Vagina (tissue), 2 donors: Measurements from ENCODE around the gene MRAS. TPM values are rescaled to one million over a fixed set of nuclear protein-coding genes. Genes with fewer than 3 reads are reported as not detected.

Source experiments
- DNase-seq, 2 donors: peaks; one replicate each; pipeline ENCODE4 v3.0.0-alpha.2; 2017; ENCODE audit errors: extremely low spot score in 2 of 2
- H3K27ac ChIP-seq: fragments of 200-600 bp; sonication (generic); one replicate; pipeline ENCODE4 v1.5.1; 2019
- H3K27me3 ChIP-seq: fragments of 200-600 bp; sonication (generic); one replicate; pipeline ENCODE4 v1.5.1; 2019
- H3K36me3 ChIP-seq, 2 donors: fragments of 200-600 bp; sonication (generic); one replicate each; pipeline ENCODE4 v1.5.1; 2017 to 2019
- H3K4me1 ChIP-seq: fragments of 200-600 bp; sonication (generic); one replicate; pipeline ENCODE4 v1.5.1; 2019
- H3K4me3 ChIP-seq, 2 donors: fragments of 200-600 bp; sonication (generic); 1 replicate in 1 of 2; 2 replicates in 1 of 2; pipeline ENCODE4 v1.5.1; 2016 to 2019
- H3K9me3 ChIP-seq: fragments of 200-600 bp; sonication (generic); one replicate; pipeline ENCODE4 v1.5.1; 2019
- CTCF ChIP-seq, 3 experiments: fragments of 450-650 bp in 2 of 3; fragments of 200-600 bp in 1 of 3; sonication (generic) in 1 of 3; IDR thresholded peaks; one replicate each; pipeline ENCODE4 v1.5.1; 2017 to 2019; ENCODE audit warnings: antibody characterized with exemption in 3 of 3, mild to moderate bottlenecking in 2 of 3, moderate library complexity in 2 of 3
- POLR2A ChIP-seq, 2 donors: fragments of 450-650 bp; IDR thresholded peaks; one replicate each; pipeline ENCODE4 v1.6.1; 2017; ENCODE audit warnings: antibody characterized with exemption in 2 of 2, mild to moderate bottlenecking in 2 of 2, moderate library complexity in 2 of 2
- POLR2AphosphoS5 ChIP-seq, 2 donors: sonication (generic); formaldehyde crosslinking; IDR thresholded peaks; one replicate each; pipeline ENCODE4 v1.9.0; 2017; ENCODE audit warnings: antibody characterized with exemption in 2 of 2, mild to moderate bottlenecking in 2 of 2, low read depth in 1 of 2; ENCODE audit not compliant: insufficient read depth in 1 of 2
- intact Hi-C: fragments of 100-400 bp; cut with DNase I; formaldehyde crosslinking; loops from one replicate; pipeline ENCODE4 v1.15.1; 2023
- total RNA-seq: library from RNA; depleted of rRNA; stranded (reverse); fragments of >200 nt; gene quantifications from one replicate; pipeline ENCODE4 v1.2.3, GENCODE V29; 2016

The MRAS gene
- total RNA-seq, 1 donor from 2014 or later: 26.8 TPM

GRCh38 chr3:138359919-138360868, 11.8 kb downstream of the MRAS start:
- no peak overlapping the region for H3K4me3 ChIP-seq
- H3K36me3 ChIP-seq: no peaks in the 10 kb centered on the region
- H3K4me1 ChIP-seq: peaks cover 6% of the 10 kb centered on the region
- DNase-seq: no peak
- no peaks in the 10 kb centered on the region for H3K27me3 ChIP-seq
- TF ChIP-seq POLR2A (IDR thresholded peaks at IDR 0.05) (no peak), POLR2AphosphoS5 (IDR thresholded peaks at IDR 0.05; ENCODE audit: insufficient read depth in 1 of 2, low read depth in 1 of 2) (no peak), CTCF (IDR thresholded peaks at IDR 0.05) (no peak)
- H3K27ac ChIP-seq: no peak overlapping the region
- H3K9me3 ChIP-seq: no peaks in the 10 kb centered on the region
- intact Hi-C loops: no loop called here

DNA sequence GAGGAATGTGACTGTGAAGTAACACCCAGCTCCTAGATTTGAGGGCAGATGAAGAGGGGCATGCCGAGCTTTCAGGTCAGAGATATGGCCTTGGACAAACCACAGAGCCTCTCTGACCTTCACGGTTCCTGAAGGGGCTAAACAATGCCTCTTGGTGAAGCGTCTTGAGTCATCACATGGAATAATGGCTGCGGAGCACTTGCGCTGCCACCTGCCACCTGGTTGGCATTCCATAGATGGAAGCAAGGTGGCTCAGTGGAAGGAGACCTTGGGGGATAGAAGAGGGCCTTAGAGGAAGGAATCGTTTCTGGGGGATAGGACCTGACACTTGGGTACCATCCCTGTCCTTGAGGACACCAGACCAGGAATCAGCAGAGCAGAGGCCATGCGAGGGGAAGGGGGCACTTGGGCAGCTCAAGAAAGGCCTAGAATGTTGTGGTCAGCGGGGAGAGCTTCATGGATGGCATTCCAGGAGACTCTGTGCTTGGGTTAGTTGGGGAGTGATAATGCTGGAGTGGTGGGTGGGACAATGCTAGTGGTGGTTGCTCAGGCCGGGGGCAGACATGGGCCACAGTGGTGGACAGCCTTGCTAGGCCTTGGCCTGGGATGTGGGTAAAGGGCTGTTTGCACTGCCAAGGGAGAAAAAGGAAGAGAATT, 12.6 kb downstream of the MRAS start:
- intact Hi-C loops: no loop called here
- Histone ChIP-seq H3K9me3 (no peaks in the 10 kb centered on the region), H3K27ac (no peak overlapping the region), H3K36me3 (no peaks in the 10 kb centered on the region), H3K4me1 (peaks cover 12% of the 10 kb centered on the region), H3K27me3 (no peaks in the 10 kb centered on the region), H3K4me3 (no peak overlapping the region)
- no peak for TF ChIP-seq CTCF (IDR thresholded peaks at IDR 0.05)
- no peak for DNase-seq

DNA sequence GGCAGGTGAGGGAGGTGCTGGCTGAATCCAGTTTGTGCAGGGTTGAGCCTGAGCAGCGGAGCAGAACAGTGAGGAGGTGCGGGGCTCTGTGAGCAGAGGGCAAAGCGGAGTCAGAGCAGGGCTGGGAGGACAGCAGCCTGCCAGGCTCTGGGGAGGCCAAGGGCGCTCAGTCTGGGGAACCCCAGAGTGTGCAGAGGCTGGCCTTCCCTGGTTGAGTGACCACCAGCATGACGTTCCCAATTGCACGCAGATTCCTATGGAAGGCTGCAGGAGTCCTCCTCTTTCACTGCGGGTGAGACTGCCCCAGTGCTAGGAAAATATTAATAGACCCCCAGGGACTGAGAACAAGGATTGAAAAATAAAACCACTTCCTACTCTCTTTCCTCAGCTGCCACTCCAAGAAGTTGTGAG, 13.2 kb downstream of the MRAS start:
- Histone ChIP-seq H3K27ac (no peak overlapping the region), H3K27me3 (no peaks in the 10 kb centered on the region), H3K36me3 (no peaks in the 10 kb centered on the region), H3K9me3 (no peaks in the 10 kb centered on the region), H3K4me1 (peaks cover 14% of the 10 kb centered on the region), H3K4me3 (no peak overlapping the region)
- TF ChIP-seq POLR2AphosphoS5 (IDR thresholded peaks at IDR 0.05; ENCODE audit: insufficient read depth in 1 of 2, low read depth in 1 of 2): no peak
- no peak for TF ChIP-seq CTCF (IDR thresholded peaks at IDR 0.05)
- TF ChIP-seq POLR2A (IDR thresholded peaks at IDR 0.05): no peak
- DNase-seq: no peak
- intact Hi-C loops: no loop called here

DNA sequence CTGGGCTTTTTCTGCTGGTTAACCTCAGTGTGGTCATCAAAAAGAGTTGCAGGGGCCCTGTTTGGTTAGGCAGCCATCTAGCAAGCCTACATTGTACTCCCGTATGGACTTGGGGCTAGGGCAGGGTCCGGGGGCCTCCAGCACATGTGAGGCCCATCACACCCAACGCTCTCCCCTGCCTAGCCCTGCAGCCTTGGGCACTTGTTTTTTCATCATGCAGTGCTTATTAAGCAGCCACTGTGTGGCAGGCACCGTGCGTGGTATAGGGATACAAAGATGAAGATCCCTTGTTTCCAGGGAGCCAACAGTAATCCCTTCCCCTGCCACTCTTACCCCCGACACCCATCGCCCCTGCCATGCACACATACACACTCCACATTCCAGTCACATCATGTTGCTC, 14.2 kb downstream of the MRAS start:
- Histone ChIP-seq H3K36me3 (no peaks in the 10 kb centered on the region), H3K4me1 (peaks cover 21% of the 10 kb centered on the region), H3K4me3 (no peak overlapping the region), H3K27me3 (no peaks in the 10 kb centered on the region), H3K9me3 (no peaks in the 10 kb centered on the region), H3K27ac (no peak overlapping the region)
- no peak for DNase-seq
- intact Hi-C loops: no loop called here
- TF ChIP-seq CTCF (IDR thresholded peaks at IDR 0.05) (no peak), POLR2AphosphoS5 (IDR thresholded peaks at IDR 0.05; ENCODE audit: insufficient read depth in 1 of 2, low read depth in 1 of 2) (no peak), POLR2A (IDR thresholded peaks at IDR 0.05) (no peak)

- Histone ChIP-seq H3K4me3 (no peak overlapping the region), H3K4me1 (peaks cover 27% of the 10 kb centered on the region), H3K27ac (no peak overlapping the region), H3K27me3 (no peaks in the 10 kb centered on the region), H3K36me3 (no peaks in the 10 kb centered on the region), H3K9me3 (no peaks in the 10 kb centered on the region)
- no peak for TF ChIP-seq CTCF (IDR thresholded peaks at IDR 0.05)
- no peak for TF ChIP-seq POLR2A (IDR thresholded peaks at IDR 0.05)
- no peak for TF ChIP-seq POLR2AphosphoS5 (IDR thresholded peaks at IDR 0.05; ENCODE audit: insufficient read depth in 1 of 2, low read depth in 1 of 2)
- intact Hi-C loops: no loop called here
- DNase-seq: no peak
Measured at GRCh38 chr3:138363322-138363721, 14.9 kb downstream of the MRAS start.
